OCI-LY7 (cell line): Measurements from ENCODE around the gene RCBTB2.

Source experiments
- EZH2phosphoT487 ChIP-seq: fragments of 200-600 bp; sonication (generic); IDR thresholded peaks from 2 replicates; pipeline ENCODE4 v1.6.1; 2018; ENCODE audit warnings: low read depth, borderline replicate concordance, mild to moderate bottlenecking, mixed run types, antibody characterized with exemption, low read length, moderate library complexity, mixed read lengths
- TF ChIP-seq, protein P1 (sequence below): fragments of 200-600 bp; sonication (generic); conservative IDR thresholded peaks from 2 replicates; pipeline ENCODE4 v1.5.1; 2014; ENCODE audit warnings: mild to moderate bottlenecking, antibody characterized with exemption, low read length, moderate library complexity, mixed read lengths

DNA sequence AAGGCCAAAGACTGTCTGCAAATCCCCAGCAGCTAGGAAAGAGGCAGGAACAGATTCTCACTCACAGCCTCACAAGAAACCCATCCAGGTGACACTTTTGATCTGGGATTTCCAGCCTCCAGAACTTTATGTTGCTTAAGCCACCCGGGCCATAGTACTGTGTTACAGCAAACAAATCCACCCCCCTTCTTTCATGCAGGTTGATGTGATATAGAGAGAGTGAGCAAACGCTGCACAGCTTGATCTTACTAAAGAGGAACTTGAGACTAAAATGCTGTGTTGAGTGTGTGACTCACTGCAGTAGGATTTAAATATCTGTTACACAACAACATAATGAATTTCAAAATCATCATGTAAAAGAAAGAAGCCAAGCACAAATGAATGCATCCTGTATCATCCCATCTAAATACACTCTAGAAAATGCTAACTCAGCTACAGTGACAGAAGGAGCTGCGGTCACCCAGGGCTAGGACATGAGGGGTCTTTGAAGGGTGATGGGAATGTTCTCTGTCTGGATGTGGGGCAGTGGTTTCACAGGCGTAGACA lies 32.2 kb downstream of the RCBTB2 start:
- TF ChIP-seq, protein P1, sequence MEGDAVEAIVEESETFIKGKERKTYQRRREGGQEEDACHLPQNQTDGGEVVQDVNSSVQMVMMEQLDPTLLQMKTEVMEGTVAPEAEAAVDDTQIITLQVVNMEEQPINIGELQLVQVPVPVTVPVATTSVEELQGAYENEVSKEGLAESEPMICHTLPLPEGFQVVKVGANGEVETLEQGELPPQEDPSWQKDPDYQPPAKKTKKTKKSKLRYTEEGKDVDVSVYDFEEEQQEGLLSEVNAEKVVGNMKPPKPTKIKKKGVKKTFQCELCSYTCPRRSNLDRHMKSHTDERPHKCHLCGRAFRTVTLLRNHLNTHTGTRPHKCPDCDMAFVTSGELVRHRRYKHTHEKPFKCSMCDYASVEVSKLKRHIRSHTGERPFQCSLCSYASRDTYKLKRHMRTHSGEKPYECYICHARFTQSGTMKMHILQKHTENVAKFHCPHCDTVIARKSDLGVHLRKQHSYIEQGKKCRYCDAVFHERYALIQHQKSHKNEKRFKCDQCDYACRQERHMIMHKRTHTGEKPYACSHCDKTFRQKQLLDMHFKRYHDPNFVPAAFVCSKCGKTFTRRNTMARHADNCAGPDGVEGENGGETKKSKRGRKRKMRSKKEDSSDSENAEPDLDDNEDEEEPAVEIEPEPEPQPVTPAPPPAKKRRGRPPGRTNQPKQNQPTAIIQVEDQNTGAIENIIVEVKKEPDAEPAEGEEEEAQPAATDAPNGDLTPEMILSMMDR, result no peak
- no peak for TF ChIP-seq EZH2phosphoT487
